ENCODE data around the gene CAST.

CAST gene

DNA sequence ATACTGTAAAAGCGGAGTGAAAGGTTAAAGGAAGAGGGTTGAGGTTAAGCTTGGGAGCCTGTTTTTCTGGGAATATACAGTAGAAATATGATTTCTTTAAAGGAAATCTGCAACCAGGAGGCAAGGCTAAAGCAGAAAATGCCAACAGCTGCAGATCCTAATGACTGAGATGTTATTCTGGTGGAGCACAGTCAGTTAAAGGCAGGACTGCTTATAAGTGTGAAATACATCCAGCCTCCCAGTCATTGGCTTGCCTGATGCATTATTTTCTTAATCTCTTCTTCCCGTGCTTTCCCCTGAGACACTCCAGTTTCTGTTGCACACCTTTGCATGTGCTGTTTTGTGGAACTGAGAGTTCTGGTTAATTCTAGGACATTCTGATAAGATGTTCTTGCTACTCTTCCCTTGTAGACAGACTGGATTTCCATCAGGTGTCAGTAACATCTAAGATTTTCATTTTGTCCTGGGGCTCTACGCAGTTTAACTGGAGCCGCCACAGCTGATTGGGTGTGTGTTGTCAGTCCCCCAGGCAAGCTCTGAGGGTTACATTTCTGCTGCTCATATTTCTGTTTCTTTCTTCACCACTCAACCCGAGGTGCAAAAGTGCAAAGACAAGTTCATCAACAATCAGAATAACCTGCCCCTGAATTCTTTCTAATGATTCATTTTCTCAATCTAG, 44.4 kb downstream of the CAST start:
- Histone ChIP-seq H3K9me2 (ENCODE audit: low read depth, low read length) (no peaks in the 10 kb centered on the region), H3F3A (ENCODE audit: insufficient read depth, low read length) (no peaks in the 10 kb centered on the region), H3K4me2 (ENCODE audit: low read length) (no peak overlapping the region), H3K9me3 (ENCODE audit: low read length) (no peaks in the 10 kb centered on the region), H3K79me2 (ENCODE audit: insufficient read depth, low read length) (no peaks in the 10 kb centered on the region), H3K4me3 (ENCODE audit: low read depth, low read length, poor library complexity, severe bottlenecking) (no peak overlapping the region), H3K27ac (ENCODE audit: low read depth, low read length, poor library complexity, severe bottlenecking) (no peak overlapping the region), H3K27me3 (ENCODE audit: insufficient read depth, low read length) (no peaks in the 10 kb centered on the region), H3K9ac (ENCODE audit: low read length) (no peak overlapping the region), H2AFZ (ENCODE audit: low read length) (no peak overlapping the region), H3K36me3 (ENCODE audit: insufficient read depth, low read length) (no peaks in the 10 kb centered on the region), H4K20me1 (ENCODE audit: insufficient read depth, low read length) (no peaks in the 10 kb centered on the region), H3K4me1 (ENCODE audit: insufficient read depth, low read length, severe bottlenecking) (peaks cover 10% of the 10 kb centered on the region)
- TF ChIP-seq, protein P1, sequence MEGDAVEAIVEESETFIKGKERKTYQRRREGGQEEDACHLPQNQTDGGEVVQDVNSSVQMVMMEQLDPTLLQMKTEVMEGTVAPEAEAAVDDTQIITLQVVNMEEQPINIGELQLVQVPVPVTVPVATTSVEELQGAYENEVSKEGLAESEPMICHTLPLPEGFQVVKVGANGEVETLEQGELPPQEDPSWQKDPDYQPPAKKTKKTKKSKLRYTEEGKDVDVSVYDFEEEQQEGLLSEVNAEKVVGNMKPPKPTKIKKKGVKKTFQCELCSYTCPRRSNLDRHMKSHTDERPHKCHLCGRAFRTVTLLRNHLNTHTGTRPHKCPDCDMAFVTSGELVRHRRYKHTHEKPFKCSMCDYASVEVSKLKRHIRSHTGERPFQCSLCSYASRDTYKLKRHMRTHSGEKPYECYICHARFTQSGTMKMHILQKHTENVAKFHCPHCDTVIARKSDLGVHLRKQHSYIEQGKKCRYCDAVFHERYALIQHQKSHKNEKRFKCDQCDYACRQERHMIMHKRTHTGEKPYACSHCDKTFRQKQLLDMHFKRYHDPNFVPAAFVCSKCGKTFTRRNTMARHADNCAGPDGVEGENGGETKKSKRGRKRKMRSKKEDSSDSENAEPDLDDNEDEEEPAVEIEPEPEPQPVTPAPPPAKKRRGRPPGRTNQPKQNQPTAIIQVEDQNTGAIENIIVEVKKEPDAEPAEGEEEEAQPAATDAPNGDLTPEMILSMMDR (IDR thresholded peaks at IDR 0.05; ENCODE audit: low read length) = no peak
- TF ChIP-seq EZH2 (IDR thresholded peaks at IDR 0.05; ENCODE audit: borderline replicate concordance, low read length) = no peak

DNA sequence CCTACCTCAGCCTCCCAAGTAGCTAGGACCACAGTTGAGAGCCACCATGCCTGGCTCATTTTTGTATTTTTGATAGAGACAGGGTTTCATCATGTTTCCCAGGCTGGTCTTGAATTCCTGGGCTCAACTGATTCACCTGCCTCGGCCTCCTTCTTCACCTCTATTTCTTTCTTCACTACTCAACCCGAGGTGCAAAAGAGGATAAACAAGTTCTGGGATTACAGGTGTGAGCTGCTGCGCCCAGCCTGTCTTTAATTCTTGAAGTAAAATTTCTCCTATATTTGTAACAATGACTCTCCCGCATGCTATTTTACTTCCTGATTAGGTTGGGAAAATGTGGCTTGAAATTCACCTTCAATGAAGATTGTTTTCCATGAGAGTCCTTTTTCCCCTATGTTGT, 46.4 kb downstream of the CAST start:
- H3K79me2 ChIP-seq (ENCODE audit: insufficient read depth, low read length) = no peaks in the 10 kb centered on the region
- no peak overlapping the region for H3K27ac ChIP-seq (ENCODE audit: low read depth, low read length, poor library complexity, severe bottlenecking)
- no peaks in the 10 kb centered on the region for H3K9me3 ChIP-seq (ENCODE audit: low read length)
- no peaks in the 10 kb centered on the region for H3K27me3 ChIP-seq (ENCODE audit: insufficient read depth, low read length)
- no peak overlapping the region for H3K4me3 ChIP-seq (ENCODE audit: low read depth, low read length, poor library complexity, severe bottlenecking)
- no peak overlapping the region for H3K4me2 ChIP-seq (ENCODE audit: low read length)
- H3K9ac ChIP-seq (ENCODE audit: low read length) = no peak overlapping the region
- H2AFZ ChIP-seq (ENCODE audit: low read length) = no peak overlapping the region
- no peaks in the 10 kb centered on the region for H3K4me1 ChIP-seq (ENCODE audit: insufficient read depth, low read length, severe bottlenecking)
- H3K36me3 ChIP-seq (ENCODE audit: insufficient read depth, low read length) = no peaks in the 10 kb centered on the region
- H3F3A ChIP-seq (ENCODE audit: insufficient read depth, low read length) = no peaks in the 10 kb centered on the region
- TF ChIP-seq, protein P1 (IDR thresholded peaks at IDR 0.05; ENCODE audit: low read length) = no peak
- TF ChIP-seq EZH2 (IDR thresholded peaks at IDR 0.05; ENCODE audit: borderline replicate concordance, low read length) = no peak
- no peaks in the 10 kb centered on the region for H4K20me1 ChIP-seq (ENCODE audit: insufficient read depth, low read length)
- H3K9me2 ChIP-seq (ENCODE audit: low read depth, low read length) = no peaks in the 10 kb centered on the region

DNA sequence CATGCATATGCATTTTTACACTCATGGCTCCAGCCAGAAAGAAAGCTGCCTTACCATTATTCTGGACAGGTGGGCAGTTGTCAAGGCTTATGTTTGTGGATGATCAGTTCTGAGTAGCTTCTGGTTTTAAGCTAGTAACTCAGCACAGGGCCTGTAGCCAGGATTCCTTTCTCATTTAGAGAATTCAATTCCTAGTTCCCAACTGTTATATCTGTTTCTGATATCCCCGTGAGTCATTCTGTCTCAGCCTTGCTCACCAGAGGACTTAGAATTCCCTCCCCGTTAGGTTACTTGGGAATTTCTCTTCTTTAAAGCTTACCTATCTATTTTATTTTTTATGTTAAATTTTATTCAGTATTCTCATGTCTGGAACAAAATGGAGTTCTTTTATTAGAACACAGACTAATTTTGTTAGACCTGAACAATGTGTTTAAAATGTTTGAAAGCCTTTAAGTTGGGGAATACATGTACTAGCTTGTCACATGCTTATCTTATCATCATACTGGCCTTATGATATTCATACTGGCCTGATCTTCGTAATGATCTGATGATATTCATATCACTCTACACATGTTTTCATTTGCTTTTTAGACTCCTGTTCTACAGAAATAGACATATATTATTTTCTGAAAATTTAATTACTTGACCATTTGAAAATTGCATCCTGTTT, 47.1 kb downstream of the CAST start:
- TF ChIP-seq, protein P1 (IDR thresholded peaks at IDR 0.05; ENCODE audit: low read length) = no peak
- no peak for TF ChIP-seq EZH2 (IDR thresholded peaks at IDR 0.05; ENCODE audit: borderline replicate concordance, low read length)
- Histone ChIP-seq H3K27ac (ENCODE audit: low read depth, low read length, poor library complexity, severe bottlenecking) (no peak overlapping the region), H3F3A (ENCODE audit: insufficient read depth, low read length) (no peaks in the 10 kb centered on the region), H3K79me2 (ENCODE audit: insufficient read depth, low read length) (no peaks in the 10 kb centered on the region), H3K27me3 (ENCODE audit: insufficient read depth, low read length) (no peaks in the 10 kb centered on the region), H3K4me3 (ENCODE audit: low read depth, low read length, poor library complexity, severe bottlenecking) (no peak overlapping the region), H3K9me3 (ENCODE audit: low read length) (no peaks in the 10 kb centered on the region), H3K4me2 (ENCODE audit: low read length) (no peak overlapping the region), H3K9ac (ENCODE audit: low read length) (no peak overlapping the region), H3K36me3 (ENCODE audit: insufficient read depth, low read length) (no peaks in the 10 kb centered on the region), H3K4me1 (ENCODE audit: insufficient read depth, low read length, severe bottlenecking) (no peaks in the 10 kb centered on the region), H3K9me2 (ENCODE audit: low read depth, low read length) (no peaks in the 10 kb centered on the region), H2AFZ (ENCODE audit: low read length) (no peak overlapping the region), H4K20me1 (ENCODE audit: insufficient read depth, low read length) (no peaks in the 10 kb centered on the region)

Data from OCI-LY1 (cell line).